HUES64 (cell line): Measurements from ENCODE around the gene RTN4.

ENCODE experiments used
- H3K27ac ChIP-seq: 2 replicates; pipeline ENCODE4 v1.7.0; 2013; ENCODE audit warnings: low read depth, low read length, inconsistent platforms
- H3K27me3 ChIP-seq: 2 replicates; pipeline ENCODE4 v1.6.1; 2013; ENCODE audit warnings: mild to moderate bottlenecking, low read length; ENCODE audit not compliant: insufficient read depth
- H3K36me3 ChIP-seq: 2 replicates; pipeline ENCODE4 v1.6.1; 2013; ENCODE audit warnings: mild to moderate bottlenecking, low read length; ENCODE audit not compliant: insufficient read depth
- H3K4me1 ChIP-seq: 2 replicates; pipeline ENCODE4 v1.6.1; 2013; ENCODE audit warnings: mild to moderate bottlenecking, low read length, moderate library complexity; ENCODE audit not compliant: insufficient read depth
- H3K4me3 ChIP-seq: 2 replicates; pipeline ENCODE4 v1.5.1; 2013; ENCODE audit warnings: mild to moderate bottlenecking, low read length, moderate library complexity
- H3K9ac ChIP-seq: 2 replicates; pipeline ENCODE4 v1.6.1; 2013; ENCODE audit warnings: mild to moderate bottlenecking, low read depth, low read length
- H3K9me3 ChIP-seq: 2 replicates; pipeline ENCODE4 v1.6.1; 2013; ENCODE audit warnings: low read depth, low read length; ENCODE audit not compliant: insufficient read depth
- WGBS: fragments of 150-250, 120-280 bp; methylation state at CpG from one replicate; pipeline ENCODE4 v1.1.7; 2013; ENCODE audit warnings: missing lambda C conversion rate; 5-methylcytosine and 5-hydroxymethylcytosine counted together

Gene RTN4

DNA sequence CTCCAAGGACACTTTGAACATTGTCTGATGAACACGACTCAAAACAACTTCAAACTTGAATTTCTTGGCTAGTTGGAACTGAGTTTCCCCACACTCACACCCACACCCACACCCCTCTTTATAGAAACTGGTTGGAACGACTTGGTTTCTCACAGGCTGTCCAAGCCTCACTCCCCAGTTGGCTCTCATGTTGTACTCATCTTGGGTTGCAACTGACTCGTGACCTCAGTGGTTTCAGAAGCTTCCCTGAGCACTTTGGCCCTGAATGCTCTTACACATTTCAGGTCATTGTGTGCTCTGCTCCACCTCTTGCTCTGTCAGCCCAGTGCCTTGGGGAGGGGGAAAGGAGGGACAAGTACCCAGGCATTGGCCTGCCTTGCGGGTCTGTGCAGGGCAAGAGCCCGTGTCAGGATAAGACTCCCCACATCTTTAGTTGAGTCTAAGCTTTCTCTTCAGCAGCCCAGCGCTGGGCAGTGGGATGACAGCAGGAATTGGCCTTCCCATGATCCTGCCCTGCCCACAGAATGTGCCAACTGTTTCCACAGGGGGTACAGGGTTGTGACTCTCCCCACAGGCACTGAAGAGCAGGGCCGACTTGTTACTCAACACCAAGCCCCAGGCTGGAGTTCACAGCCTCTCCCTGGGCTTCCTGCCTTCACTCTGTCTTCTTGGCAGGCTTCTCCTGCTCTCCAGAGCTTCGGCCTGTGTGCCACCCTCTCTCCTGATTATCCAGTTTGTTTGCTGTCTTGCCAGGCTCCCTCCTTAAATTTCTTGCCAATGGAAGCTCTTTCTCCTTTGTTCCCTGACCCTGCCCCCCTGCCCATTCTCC lies 104.6 kb downstream of the RTN4 start:
- no peaks in the 10 kb centered on the region for H3K36me3 ChIP-seq
- no peak overlapping the region for H3K4me3 ChIP-seq
- peaks cover 6% of the 10 kb centered on the region; the same call in 1 of the 2 replicates for H3K4me1 ChIP-seq
- H3K27me3 ChIP-seq: no peaks in the 10 kb centered on the region
- no peak overlapping the region for H3K9ac ChIP-seq
- 67% methylated on average over 8 of the region's 8 CpGs for WGBS
- H3K27ac ChIP-seq: no peak overlapping the region
- H3K9me3 ChIP-seq: no peaks in the 10 kb centered on the region

DNA sequence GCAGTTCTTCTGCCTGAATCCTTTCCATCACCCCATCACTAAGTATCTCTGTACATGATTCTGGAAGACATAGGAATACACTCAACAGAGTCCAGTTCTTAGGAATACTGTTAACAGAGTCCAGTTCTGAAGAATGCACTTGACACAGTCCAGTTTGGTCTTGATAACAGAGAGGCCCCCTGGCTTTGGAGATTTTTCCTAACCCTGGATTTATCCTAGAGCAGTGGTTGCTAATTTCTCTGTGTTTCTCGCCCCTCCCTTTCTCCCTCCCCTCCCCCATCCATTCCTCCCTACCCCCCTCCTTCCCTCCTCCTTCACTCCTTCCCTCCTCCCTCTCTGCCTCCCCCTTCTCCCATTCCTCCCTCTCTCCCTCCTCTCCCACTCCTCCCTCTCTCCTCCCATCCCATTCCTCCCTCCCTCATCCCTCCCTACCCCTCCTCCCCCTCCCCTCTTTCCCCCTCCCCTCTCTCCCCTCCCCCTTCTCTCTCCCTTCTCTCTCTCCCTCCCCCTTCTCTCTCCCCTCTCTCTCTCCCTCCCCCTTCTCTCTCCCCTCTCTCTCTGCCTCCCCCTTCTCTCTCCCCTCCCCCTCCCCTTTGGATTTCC lies 105.4 kb downstream of the RTN4 start:
- Histone ChIP-seq H3K4me1 (peaks cover 6% of the 10 kb centered on the region; the same call in 1 of the 2 replicates), H3K27me3 (no peaks in the 10 kb centered on the region), H3K36me3 (no peaks in the 10 kb centered on the region), H3K9ac (no peak overlapping the region), H3K9me3 (no peaks in the 10 kb centered on the region), H3K4me3 (no peak overlapping the region), H3K27ac (no peak overlapping the region)
- WGBS: 76% methylated on average over 1 of the region's 1 CpG

DNA sequence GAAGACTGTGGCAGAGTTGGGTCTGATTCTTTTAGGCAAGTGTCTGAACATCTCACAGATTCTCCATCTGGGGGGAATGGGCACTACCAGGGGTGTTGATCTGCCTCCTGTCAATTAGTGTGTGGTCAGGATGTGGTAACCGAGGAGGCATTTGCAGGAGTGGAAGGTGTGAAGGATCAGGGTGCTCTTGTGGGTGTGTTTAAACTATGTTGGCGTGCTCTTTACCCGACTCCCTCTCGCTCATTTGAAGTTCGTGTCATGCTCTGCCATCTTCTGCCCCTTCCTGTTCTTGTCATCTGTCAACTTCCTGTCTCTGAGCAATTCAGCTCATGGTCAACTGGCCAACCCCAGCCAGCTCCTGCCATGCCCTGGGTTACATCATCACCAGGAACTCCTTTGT lies 107.9 kb downstream of the RTN4 start:
- 91% methylated on average over 5 of the region's 5 CpGs for WGBS
- Histone ChIP-seq H3K9me3 (no peaks in the 10 kb centered on the region), H3K36me3 (no peaks in the 10 kb centered on the region), H3K9ac (no peak overlapping the region), H3K27ac (no peak overlapping the region), H3K4me3 (no peak overlapping the region), H3K4me1 (peaks cover under 1% of the 10 kb centered on the region; the same call in 1 of the 2 replicates), H3K27me3 (no peaks in the 10 kb centered on the region)

DNA sequence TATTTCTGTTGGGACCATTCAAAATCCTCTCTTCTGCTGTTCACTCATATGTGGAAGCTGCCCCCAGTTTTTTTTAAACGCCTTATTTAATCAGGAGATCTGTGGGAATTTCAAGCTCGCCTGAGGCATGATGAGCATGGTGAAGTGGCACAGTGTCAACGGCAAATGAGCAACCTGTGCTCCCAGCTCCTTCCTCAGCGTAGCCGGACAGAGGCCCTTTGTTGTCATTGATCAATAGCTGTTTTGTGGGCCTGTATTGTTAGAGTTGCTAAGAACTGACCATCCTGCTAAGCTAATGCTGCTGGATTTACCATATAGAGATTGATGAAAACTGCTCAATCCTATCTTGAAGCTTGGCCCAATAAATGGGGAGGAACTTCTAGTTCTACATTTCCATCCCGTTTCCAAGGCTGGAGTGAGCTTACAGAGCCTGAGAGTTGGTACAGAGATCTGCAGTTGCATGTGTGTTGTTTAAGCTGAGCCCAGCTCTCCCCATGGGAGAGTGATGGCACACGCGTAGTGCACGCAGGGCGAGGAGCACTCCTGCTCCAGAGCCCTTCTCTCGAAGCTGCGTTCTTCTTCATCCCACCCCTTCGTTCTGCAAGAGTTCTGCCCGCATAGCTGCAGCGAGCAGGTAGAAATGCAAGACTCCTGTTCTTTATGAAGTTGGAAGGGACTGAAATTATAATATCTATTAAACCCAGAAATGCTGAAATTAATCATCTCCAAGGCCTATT lies 108.8 kb downstream of the RTN4 start:
- Histone ChIP-seq H3K9ac (no peak overlapping the region), H3K4me1 (no peaks in the 10 kb centered on the region; the same call in 1 of the 2 replicates), H3K27ac (no peak overlapping the region), H3K36me3 (no peaks in the 10 kb centered on the region), H3K4me3 (no peak overlapping the region), H3K27me3 (no peaks in the 10 kb centered on the region), H3K9me3 (no peaks in the 10 kb centered on the region)
- 95% methylated on average over 14 of the region's 15 CpGs for WGBS

DNA sequence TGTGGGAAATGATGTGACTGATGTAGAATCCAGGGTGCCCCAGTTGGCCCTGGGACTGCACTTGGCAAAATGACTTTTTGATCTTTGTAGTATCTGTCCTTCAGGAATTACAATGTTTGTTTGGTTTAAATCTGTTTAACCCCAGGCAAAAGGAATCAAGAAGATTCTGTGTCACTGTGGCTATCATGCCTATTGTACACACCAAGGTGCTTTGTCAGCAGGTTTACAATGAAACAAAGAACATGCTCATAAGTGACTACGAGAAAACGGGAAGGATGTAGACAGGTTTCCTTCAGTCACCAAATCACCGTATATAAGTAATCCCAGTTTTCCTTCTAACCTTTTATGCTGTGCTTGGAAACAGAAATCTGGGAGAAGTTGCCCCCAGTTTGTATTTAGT lies 109.5 kb downstream of the RTN4 start:
- Histone ChIP-seq H3K4me3 (no peak overlapping the region), H3K4me1 (no peaks in the 10 kb centered on the region), H3K9ac (no peak overlapping the region), H3K9me3 (no peaks in the 10 kb centered on the region), H3K36me3 (no peaks in the 10 kb centered on the region), H3K27me3 (no peaks in the 10 kb centered on the region), H3K27ac (no peak overlapping the region)
- 90% methylated on average over 3 of the region's 3 CpGs for WGBS

DNA sequence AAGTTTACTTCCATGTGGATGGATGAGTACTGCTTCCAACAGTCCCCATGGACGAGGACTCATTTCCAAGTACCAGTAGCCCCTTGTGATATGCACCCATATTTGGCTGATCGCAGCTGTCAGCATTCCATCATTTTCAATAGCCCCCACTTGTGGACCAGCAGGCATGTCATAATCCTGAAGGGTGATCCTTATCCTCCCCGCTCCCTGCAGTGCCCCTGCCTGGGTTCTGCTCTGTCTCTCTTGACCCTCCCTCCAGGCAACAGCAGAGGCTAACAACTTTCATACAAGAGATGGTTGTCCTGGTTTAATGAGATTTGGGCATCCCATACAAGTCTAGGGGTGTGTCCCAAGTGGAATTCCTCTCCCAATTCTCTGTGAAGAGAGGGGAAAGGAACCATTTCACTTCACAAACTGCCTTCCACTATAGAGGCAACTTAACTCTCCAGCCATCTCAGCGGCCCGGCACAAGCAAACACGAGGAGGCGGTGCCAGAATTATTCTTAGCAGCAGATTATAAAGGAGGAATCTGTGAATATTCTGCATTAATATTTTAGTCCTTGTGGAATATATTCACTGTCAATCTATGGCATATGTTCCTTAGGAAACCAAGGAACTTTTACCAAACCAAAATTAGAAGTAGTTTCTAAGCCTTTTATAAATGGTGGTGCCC lies 110.7 kb downstream of the RTN4 start:
- H3K9me3 ChIP-seq: no peaks in the 10 kb centered on the region
- 93% methylated on average over 3 of the region's 7 CpGs for WGBS
- H3K27ac ChIP-seq: no peak overlapping the region
- H3K27me3 ChIP-seq: no peaks in the 10 kb centered on the region
- H3K4me1 ChIP-seq: no peaks in the 10 kb centered on the region
- no peak overlapping the region for H3K4me3 ChIP-seq
- H3K9ac ChIP-seq: no peak overlapping the region
- no peaks in the 10 kb centered on the region for H3K36me3 ChIP-seq

DNA sequence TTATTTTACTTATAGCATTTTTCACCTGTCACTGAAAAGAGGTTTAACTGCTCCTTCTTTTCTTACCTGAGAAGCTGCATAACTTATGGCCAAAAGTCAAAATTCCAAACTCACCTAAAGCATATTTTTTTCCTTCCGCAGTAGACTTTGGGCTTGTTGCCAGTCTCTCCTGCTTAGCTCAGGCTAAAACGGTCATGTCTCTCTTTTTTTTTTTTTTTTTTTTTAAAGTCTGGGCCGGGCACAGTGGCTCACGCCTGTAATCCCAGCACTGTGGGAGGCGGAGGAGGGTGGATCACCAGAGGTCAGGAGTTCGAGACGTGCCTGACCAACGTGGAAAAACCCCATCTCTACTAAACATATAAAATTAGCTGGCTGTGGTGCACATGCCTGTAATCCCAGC lies 113.5 kb downstream of the RTN4 start:
- no peaks in the 10 kb centered on the region for H3K27me3 ChIP-seq
- WGBS: 92% methylated on average over 8 of the region's 8 CpGs

DNA sequence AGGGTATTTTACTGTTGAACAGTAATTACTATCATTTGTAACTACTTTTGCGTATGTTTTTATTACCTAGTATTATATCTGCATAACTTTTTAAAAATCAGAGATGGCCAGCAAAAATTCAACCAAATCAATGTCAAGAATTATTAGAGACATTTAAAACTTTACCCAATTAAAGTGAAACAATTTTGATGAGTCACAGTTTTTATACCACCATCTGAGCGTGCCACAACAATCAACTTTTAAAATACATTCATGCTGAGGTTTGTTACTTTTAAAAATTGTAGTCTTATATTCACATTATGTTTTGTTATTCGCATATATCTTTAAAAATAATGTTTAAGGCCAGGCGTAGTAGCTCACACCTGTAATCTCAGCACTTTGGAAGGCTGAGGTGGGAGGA lies 114.9 kb downstream of the RTN4 start:
- Histone ChIP-seq H3K36me3 (no peaks in the 10 kb centered on the region), H3K9me3 (no peaks in the 10 kb centered on the region), H3K4me3 (no peak overlapping the region), H3K27me3 (no peaks in the 10 kb centered on the region), H3K27ac (no peak overlapping the region), H3K4me1 (no peaks in the 10 kb centered on the region), H3K9ac (no peak overlapping the region)
- 95% methylated on average over 2 of the region's 4 CpGs for WGBS

More for the DNA sequence above, 113.5 kb downstream of the RTN4 start:
- Histone ChIP-seq H3K27ac (no peak overlapping the region), H3K4me3 (no peak overlapping the region), H3K9ac (no peak overlapping the region), H3K36me3 (no peaks in the 10 kb centered on the region), H3K9me3 (no peaks in the 10 kb centered on the region), H3K4me1 (no peaks in the 10 kb centered on the region)

DNA sequence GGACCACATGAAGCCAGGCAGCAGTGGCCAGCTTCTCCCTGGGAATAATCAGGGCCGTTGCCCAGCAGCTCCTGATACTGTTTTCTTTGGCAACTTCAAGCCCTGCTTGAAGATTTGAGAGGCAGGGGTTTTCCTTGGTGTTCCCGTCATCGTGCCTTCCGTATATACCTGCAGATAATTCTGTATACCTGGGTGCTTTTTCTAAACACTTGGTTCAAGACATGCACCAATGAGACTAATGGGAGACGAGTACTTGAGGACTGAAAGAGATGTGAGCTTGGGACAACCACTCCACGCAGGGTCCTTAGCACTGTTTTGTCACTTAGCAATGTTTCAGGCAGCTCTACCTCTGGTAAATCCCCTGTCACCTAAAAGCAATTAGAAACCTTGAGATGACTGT lies 118.8 kb downstream of the RTN4 start:
- Histone ChIP-seq H3K4me3 (no peak overlapping the region), H3K9me3 (no peaks in the 10 kb centered on the region), H3K9ac (no peak overlapping the region), H3K36me3 (no peaks in the 10 kb centered on the region), H3K27me3 (no peaks in the 10 kb centered on the region), H3K4me1 (no peaks in the 10 kb centered on the region), H3K27ac (no peak overlapping the region)
- WGBS: 92% methylated on average over 6 of the region's 6 CpGs

DNA sequence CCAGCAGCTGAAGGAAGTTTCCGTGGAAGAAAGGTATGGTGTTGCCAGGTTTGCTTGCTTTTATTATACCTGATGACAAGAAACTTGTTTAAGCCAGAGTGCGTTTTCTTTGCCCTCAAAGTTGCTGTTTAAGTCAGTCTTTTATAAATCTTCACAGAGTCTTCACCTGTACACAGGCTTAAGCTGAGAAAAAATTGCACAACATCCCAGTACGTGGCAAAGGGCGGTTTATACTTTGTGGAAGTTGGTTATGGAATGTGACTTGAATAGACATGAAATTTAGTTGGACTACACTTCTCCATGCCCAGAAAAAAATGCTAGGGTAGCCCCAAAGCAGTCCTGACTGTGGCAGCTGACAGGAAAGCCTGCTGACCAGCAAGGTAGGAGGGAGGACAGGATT lies 121.5 kb downstream of the RTN4 start:
- H3K9ac ChIP-seq: no peak overlapping the region
- no peaks in the 10 kb centered on the region for H3K4me1 ChIP-seq
- no peaks in the 10 kb centered on the region for H3K9me3 ChIP-seq
- no peak overlapping the region for H3K4me3 ChIP-seq
- no peaks in the 10 kb centered on the region for H3K27me3 ChIP-seq
- 80% methylated on average over 4 of the region's 4 CpGs for WGBS
- H3K36me3 ChIP-seq: no peaks in the 10 kb centered on the region
- no peak overlapping the region for H3K27ac ChIP-seq
